K562 (cell line): ENCODE results near the gene GPR55. TPM values are rescaled to one million over a fixed set of nuclear protein-coding genes. Genes with fewer than 3 reads are reported as not detected.

ENCODE experiments used
- ATAC-seq: fragments of 200-7000 bp; cut with Tn5 transposase; 3 replicates; pipeline ENCODE4 v1.9.1; 2020; ENCODE audit warnings: moderate library complexity
- BruUV-seq: library from RNA; stranded (reverse); fragments of 400-500 nt; replicated peaks from 2 replicates; lab custom pipeline; 2021; lab: Mats Ljungman, UMichigan
- CTCF ChIA-PET: fragments of 300-600 bp; formaldehyde crosslinking; extraction: SDS; loops from one replicate; lab custom pipeline; 2021; ENCODE audit warnings: low intra/inter-chr PET ratio; lab: Yijun Ruan, JAX
- POLR2A ChIA-PET: fragments of 300-600, 350-650 bp; sonication (Branson Sonifier 250); formaldehyde crosslinking; extraction: SDS; loops from one replicate; lab custom pipeline; 2021; ENCODE audit warnings: antibody characterized with exemption, inconsistent platforms; lab: Yijun Ruan, JAX
- DNase-seq, 4 experiments: peaks; one replicate each; pipeline versions ENCODE4 v3.0.0 to v3.0.0-alpha.2; 2011 to 2018; ENCODE audit warnings: low spot score in 3 of 4, mixed read lengths in 3 of 4; ENCODE audit errors: extremely low read depth in 1 of 4
- FAIRE-seq: peaks from 2 replicates; lab custom pipeline; 2011; peaks lifted over from hg19 to GRCh38; lab: Jason Lieb, UNC
- H2AFZ ChIP-seq: 2 replicates; pipeline ENCODE4 v1.6.0; 2011; ENCODE audit warnings: low read depth, low read length, control low read depth, inconsistent platforms
- H3K27ac ChIP-seq: fragments of 200-600 bp; 3 replicates; pipeline ENCODE4 v1.8.0; 2011; ENCODE audit warnings: low read depth, mild to moderate bottlenecking, control low read depth, inconsistent platforms, low read length, moderate library complexity, mixed read lengths; ENCODE audit errors: extremely low read depth
- H3K27me3 ChIP-seq, 2 experiments: fragments of 300-600 bp in 1 of 2; 2 replicates in 1 of 2; 3 replicates in 1 of 2; pipeline versions ENCODE4 v1.6.0 to v1.8.0; 2011; ENCODE audit warnings: inconsistent platforms in 2 of 2, low read length in 2 of 2, mild to moderate bottlenecking in 1 of 2, mixed read lengths in 1 of 2, moderate library complexity in 1 of 2; ENCODE audit not compliant: control insufficient read depth in 2 of 2, insufficient read depth in 2 of 2
- H3K36me3 ChIP-seq: fragments of 300-600 bp; 3 replicates; pipeline ENCODE4 v1.8.0; 2011; ENCODE audit warnings: mild to moderate bottlenecking, low read length, inconsistent platforms; ENCODE audit not compliant: control insufficient read depth, insufficient read depth
- H3K4me1 ChIP-seq, 2 experiments: fragments of 200-600 bp in 1 of 2; replicated peaks in 1 of 2; 2 replicates in 1 of 2; 3 replicates in 1 of 2; pipeline versions ENCODE4 v1.5.1 to v1.8.0; 2011; ENCODE audit warnings: inconsistent platforms in 2 of 2, low read length in 2 of 2, mild to moderate bottlenecking in 1 of 2, mixed read lengths in 1 of 2, moderate library complexity in 1 of 2; ENCODE audit not compliant: control insufficient read depth in 2 of 2, insufficient read depth in 2 of 2
- H3K4me2 ChIP-seq: 2 replicates; pipeline ENCODE4 v1.6.1; 2011; ENCODE audit warnings: low read length, control low read depth, inconsistent platforms, mixed read lengths; ENCODE audit not compliant: insufficient read depth
- H3K4me3 ChIP-seq: fragments of 200-600 bp; sonication (generic), shearing (Covaris generic); 2 replicates; pipeline ENCODE4 v1.5.1; 2016; ENCODE audit warnings: control low read depth, inconsistent platforms
- H3K79me2 ChIP-seq: fragments of 200-600 bp; 3 replicates; pipeline ENCODE4 v1.8.0; 2011; ENCODE audit warnings: low read length, inconsistent platforms; ENCODE audit not compliant: control insufficient read depth, insufficient read depth
- H3K9ac ChIP-seq, 2 experiments: 2 replicates each; pipeline versions ENCODE4 v1.6.0 to v1.6.1; 2011; ENCODE audit warnings: low read depth in 2 of 2, low read length in 2 of 2, control low read depth in 1 of 2, inconsistent platforms in 1 of 2, mild to moderate bottlenecking in 1 of 2, mixed read lengths in 1 of 2; ENCODE audit not compliant: insufficient read depth in 1 of 2
- H3K9me1 ChIP-seq: one replicate; pipeline ENCODE4 v1.6.0; 2011; ENCODE audit warnings: inconsistent platforms, mild to moderate bottlenecking, low read length, moderate library complexity; ENCODE audit not compliant: control insufficient read depth, insufficient read depth
- H3K9me3 ChIP-seq: replicated peaks from 2 replicates; pipeline ENCODE4 v1.5.1; 2011; ENCODE audit warnings: low read depth, low read length, inconsistent platforms; ENCODE audit not compliant: control insufficient read depth, insufficient read depth
- H4K20me1 ChIP-seq: replicated peaks from 2 replicates; pipeline ENCODE4 v1.6.1; 2011; ENCODE audit warnings: low read length, inconsistent platforms, mixed read lengths; ENCODE audit not compliant: control insufficient read depth, insufficient read depth
- CBFB ChIP-seq: sonication (generic); formaldehyde crosslinking; IDR thresholded peaks from 2 replicates; pipeline ENCODE4 v1.4.0; 2020; ENCODE audit warnings: mild to moderate bottlenecking, missing genetic modification reagents
- GATAD2B ChIP-seq: fragments of 450-650 bp; IDR thresholded peaks from 2 replicates; pipeline ENCODE4 v1.6.1; 2017; ENCODE audit warnings: mild to moderate bottlenecking, borderline replicate concordance
- HCFC1 ChIP-seq: IDR thresholded peaks from 2 replicates; pipeline ENCODE4 v1.6.1; 2012; ENCODE audit warnings: low read depth, low read length, improper control_type of control experiment
- HLTF ChIP-seq: fragments of 450-650 bp; IDR thresholded peaks from 2 replicates; pipeline ENCODE4 v1.6.1; 2016
- KLF10 ChIP-seq: fragments of 250-450 bp; sonication (Bioruptor Pico); IDR thresholded peaks from 2 replicates; pipeline ENCODE4 v1.6.1; 2021; ENCODE audit warnings: matching md5 sums
- MEF2A ChIP-seq: IDR thresholded peaks from 2 replicates; pipeline ENCODE4 v1.6.1; 2011; ENCODE audit warnings: low read depth, mild to moderate bottlenecking, low read length, moderate library complexity; ENCODE audit not compliant: control insufficient read depth
- NFE2L1 ChIP-seq: fragments of 450-650 bp; IDR thresholded peaks from 2 replicates; pipeline ENCODE4 v1.6.1; 2016; ENCODE audit warnings: missing genetic modification characterization, low read depth, mild to moderate bottlenecking, missing compliant biosample characterization, moderate library complexity, borderline replicate concordance
- RBM17 ChIP-seq: fragments of 200-400 bp; formaldehyde crosslinking; IDR thresholded peaks from 2 replicates; pipeline ENCODE4 v1.6.1; 2017; ENCODE audit warnings: low read depth, mild to moderate bottlenecking, low read length, borderline replicate concordance
- SMAD3 ChIP-seq: fragments of 450-650 bp; formaldehyde crosslinking; conservative IDR thresholded peaks from 2 replicates; pipeline ENCODE4 v1.4.0; 2020; ENCODE audit warnings: mild to moderate bottlenecking
- SPI1 ChIP-seq: IDR thresholded peaks from 2 replicates; pipeline ENCODE4 v1.6.1; 2011; ENCODE audit warnings: low read depth, low read length, control low read depth, borderline replicate concordance
- ZC3H11A ChIP-seq: IDR thresholded peaks from 2 replicates; pipeline ENCODE4 v1.6.1; 2012; ENCODE audit warnings: low read depth, low read length, improper control_type of control experiment
- ZNF239 ChIP-seq: fragments of 250-450 bp; sonication (Bioruptor Pico); IDR thresholded peaks from 2 replicates; pipeline ENCODE4 v1.4.0; 2020; ENCODE audit warnings: mild to moderate bottlenecking
- WGBS: fragments of 100-300 bp; shearing (Covaris generic); methylation state at CpG from one replicate; pipeline ENCODE4 v1.1.6; 2016; ENCODE audit warnings: low coverage, mixed read lengths; ENCODE audit not compliant: insufficient coverage; ENCODE audit errors: missing lambda C conversion rate; 5-methylcytosine and 5-hydroxymethylcytosine counted together
- in situ Hi-C: fragments of 300-500 bp; cut with MboI; formaldehyde crosslinking; loops from 4 replicates; pipeline ENCODE4 v1.15.0; 2018; ENCODE audit warnings: inconsistent platforms, mixed read lengths
- intact Hi-C: fragments of 100-400 bp; cut with micrococcal nuclease; formaldehyde crosslinking; loops from 2 replicates; pipeline ENCODE4 v1.14.2; 2022
- polyA plus RNA-seq, 8 experiments: library from polyadenylated mRNA; depleted of rRNA in 4 of 8; stranded (reverse) in 5 of 8; unstranded in 3 of 8; fragments of >200 nt; fragmentation: Nextera tagmentation in 2 of 8; fragmentation: Illumina TruSeq in 1 of 8; extraction: Ambion mirVana in 2 of 8; extraction: Trizol in 1 of 8; gene quantifications; 2 replicates each; pipeline versions ENCODE4 v1.2.1 to v1.2.3, GENCODE V29; 2011 to 2014; ENCODE audit warnings: inconsistent platforms in 1 of 8, missing spikeins in 1 of 8
- total RNA-seq, 7 experiments: library from RNA; depleted of rRNA in 6 of 7; stranded (reverse); fragments of >200 nt in 6 of 7; fragmentation: Illumina TruSeq in 2 of 7; extraction: Trizol in 2 of 7; gene quantifications; 2 replicates each; pipeline versions ENCODE4 v1.2.1 to v1.2.3, GENCODE V29; 2011 to 2021; ENCODE audit warnings: low replicate concordance in 1 of 7
- TF ChIP-seq, protein P1 (sequence below): fragments of 450-650 bp; formaldehyde crosslinking; IDR thresholded peaks from 2 replicates; pipeline ENCODE4 v1.4.0; 2022; ENCODE audit warnings: missing genetic modification characterization
- TF ChIP-seq, protein P2 (sequence below): IDR thresholded peaks from 3 replicates; pipeline ENCODE4 v1.6.1; 2011; ENCODE audit warnings: borderline replicate concordance, mild to moderate bottlenecking; ENCODE audit not compliant: insufficient read length, insufficient read depth
- TF ChIP-seq, protein P3 (sequence below), 3 experiments: fragments of 200-800 bp in 1 of 3; fragments of 250-450 bp in 1 of 3; fragments of 450-650 bp in 1 of 3; sonication (Bioruptor Pico) in 1 of 3; sonication (Bioruptor generic) in 1 of 3; formaldehyde crosslinking in 1 of 3; IDR thresholded peaks; 2 replicates each; pipeline versions ENCODE4 v1.6.1 to v1.8.0; 2016 to 2022; ENCODE audit warnings: mild to moderate bottlenecking in 2 of 3, missing genetic modification characterization in 2 of 3, missing compliant biosample characterization in 1 of 3, moderate library complexity in 1 of 3
- TF ChIP-seq, protein P4 (sequence below): fragments of 250-450 bp; sonication (Bioruptor Pico); IDR thresholded peaks from 2 replicates; pipeline ENCODE4 v1.8.0; 2021; ENCODE audit warnings: moderate library complexity, mild to moderate bottlenecking, inconsistent platforms

GPR55 gene
- total and polyA plus RNA-seq, 9 of the 15 experiments (the other 6 are each of a cell fraction or from before 2014, with no cell fraction given) = 0.11 to 0.49 (median 0.27) TPM

DNA sequence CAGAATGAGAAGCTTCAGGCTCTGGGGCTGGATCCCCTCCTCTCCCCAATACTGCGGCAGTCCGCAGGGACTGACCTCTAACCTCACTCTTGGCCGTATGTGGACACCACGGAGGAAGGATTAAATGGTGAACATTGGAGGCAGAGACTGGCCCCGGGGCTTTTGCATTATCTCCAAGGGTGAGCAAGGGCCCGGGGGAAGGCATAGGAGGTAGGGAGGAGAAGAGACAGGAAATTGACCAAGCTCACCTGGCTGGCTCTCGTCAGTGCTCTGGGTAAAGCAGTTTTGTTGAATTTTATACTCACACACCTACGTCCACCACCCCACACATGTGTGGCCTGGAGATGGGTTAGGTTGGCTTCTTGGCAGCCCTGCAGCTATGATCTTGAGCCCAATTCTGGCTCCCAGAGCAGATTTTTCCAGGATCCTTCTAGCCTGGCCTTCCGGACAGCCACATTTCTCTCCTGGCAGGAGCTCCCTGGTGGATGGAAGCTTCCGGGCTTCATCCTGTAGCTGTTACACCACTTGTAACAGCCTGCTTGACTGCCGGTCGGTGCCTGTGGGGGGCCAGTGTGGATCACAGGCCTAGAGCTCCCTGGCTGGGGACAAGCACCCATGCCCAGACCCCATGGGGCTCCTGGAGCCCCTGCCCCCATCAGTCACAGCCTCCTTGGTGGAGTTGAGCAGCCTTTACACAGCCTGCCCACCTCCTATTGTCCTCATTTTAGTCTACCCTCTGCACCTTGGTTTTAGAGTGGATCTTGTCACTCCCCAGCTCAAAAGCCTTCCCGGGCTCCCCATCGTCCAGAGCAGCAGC is 52.7 kb downstream of the GPR55 start:
- Histone ChIP-seq H3K9ac (no peak overlapping the region; a peak in 1 of 4 replicates), H3K4me3 (no peak overlapping the region), H3K79me2 (no peaks in the 10 kb centered on the region), H3K27ac (no peak overlapping the region), H3K36me3 (no peaks in the 10 kb centered on the region), H3K4me2 (no peak overlapping the region), H3K4me1 (peaks cover 0 to 29% of the 10 kb centered on the region in 2 experiments; a peak in 3 of 5 replicates), H3K9me1 (no peaks in the 10 kb centered on the region), H3K27me3 (no peaks in the 10 kb centered on the region), H3K9me3 (no peaks in the 10 kb centered on the region), H4K20me1 (peaks cover 9% of the 10 kb centered on the region), H2AFZ (no peak overlapping the region)
- ATAC-seq (no peak), DNase-seq (no peak), FAIRE-seq (no peak)
- BruUV-seq = no TSS peak
- intact Hi-C loops (no loop called here), in situ Hi-C loops (no loop called here)
- 70% methylated on average over 12 of the region's 14 CpGs for whole genome bisulfite sequencing
- ChIA-PET CTCF (no interaction called here), POLR2A (interaction anchor here (1.5 kb wide), 1 partner anchor 8 kb away, joined by 5 read pairs; the partner anchor contains the start of gene ITM2C)
- TF ChIP-seq ZNF239 (CRISPR knock-in tag) (no peak), MEF2A (no peak), KLF10 (CRISPR knock-in tag) (no peak), ZC3H11A (no peak), GATAD2B (no peak), HCFC1 (no peak), RBM17 (no peak), SMAD3 (CRISPR knock-in tag) (no peak), HLTF (no peak), CBFB (CRISPR knock-in tag) (no peak), SPI1 (no peak), NFE2L1 (tag) (no peak)
- TF ChIP-seq, protein P1, sequence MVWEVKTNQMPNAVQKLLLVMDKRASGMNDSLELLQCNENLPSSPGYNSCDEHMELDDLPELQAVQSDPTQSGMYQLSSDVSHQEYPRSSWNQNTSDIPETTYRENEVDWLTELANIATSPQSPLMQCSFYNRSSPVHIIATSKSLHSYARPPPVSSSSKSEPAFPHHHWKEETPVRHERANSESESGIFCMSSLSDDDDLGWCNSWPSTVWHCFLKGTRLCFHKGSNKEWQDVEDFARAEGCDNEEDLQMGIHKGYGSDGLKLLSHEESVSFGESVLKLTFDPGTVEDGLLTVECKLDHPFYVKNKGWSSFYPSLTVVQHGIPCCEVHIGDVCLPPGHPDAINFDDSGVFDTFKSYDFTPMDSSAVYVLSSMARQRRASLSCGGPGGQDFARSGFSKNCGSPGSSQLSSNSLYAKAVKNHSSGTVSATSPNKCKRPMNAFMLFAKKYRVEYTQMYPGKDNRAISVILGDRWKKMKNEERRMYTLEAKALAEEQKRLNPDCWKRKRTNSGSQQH = no peak
- TF ChIP-seq, protein P2, sequence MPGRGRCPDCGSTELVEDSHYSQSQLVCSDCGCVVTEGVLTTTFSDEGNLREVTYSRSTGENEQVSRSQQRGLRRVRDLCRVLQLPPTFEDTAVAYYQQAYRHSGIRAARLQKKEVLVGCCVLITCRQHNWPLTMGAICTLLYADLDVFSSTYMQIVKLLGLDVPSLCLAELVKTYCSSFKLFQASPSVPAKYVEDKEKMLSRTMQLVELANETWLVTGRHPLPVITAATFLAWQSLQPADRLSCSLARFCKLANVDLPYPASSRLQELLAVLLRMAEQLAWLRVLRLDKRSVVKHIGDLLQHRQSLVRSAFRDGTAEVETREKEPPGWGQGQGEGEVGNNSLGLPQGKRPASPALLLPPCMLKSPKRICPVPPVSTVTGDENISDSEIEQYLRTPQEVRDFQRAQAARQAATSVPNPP = no peak
- TF ChIP-seq, protein P3, sequence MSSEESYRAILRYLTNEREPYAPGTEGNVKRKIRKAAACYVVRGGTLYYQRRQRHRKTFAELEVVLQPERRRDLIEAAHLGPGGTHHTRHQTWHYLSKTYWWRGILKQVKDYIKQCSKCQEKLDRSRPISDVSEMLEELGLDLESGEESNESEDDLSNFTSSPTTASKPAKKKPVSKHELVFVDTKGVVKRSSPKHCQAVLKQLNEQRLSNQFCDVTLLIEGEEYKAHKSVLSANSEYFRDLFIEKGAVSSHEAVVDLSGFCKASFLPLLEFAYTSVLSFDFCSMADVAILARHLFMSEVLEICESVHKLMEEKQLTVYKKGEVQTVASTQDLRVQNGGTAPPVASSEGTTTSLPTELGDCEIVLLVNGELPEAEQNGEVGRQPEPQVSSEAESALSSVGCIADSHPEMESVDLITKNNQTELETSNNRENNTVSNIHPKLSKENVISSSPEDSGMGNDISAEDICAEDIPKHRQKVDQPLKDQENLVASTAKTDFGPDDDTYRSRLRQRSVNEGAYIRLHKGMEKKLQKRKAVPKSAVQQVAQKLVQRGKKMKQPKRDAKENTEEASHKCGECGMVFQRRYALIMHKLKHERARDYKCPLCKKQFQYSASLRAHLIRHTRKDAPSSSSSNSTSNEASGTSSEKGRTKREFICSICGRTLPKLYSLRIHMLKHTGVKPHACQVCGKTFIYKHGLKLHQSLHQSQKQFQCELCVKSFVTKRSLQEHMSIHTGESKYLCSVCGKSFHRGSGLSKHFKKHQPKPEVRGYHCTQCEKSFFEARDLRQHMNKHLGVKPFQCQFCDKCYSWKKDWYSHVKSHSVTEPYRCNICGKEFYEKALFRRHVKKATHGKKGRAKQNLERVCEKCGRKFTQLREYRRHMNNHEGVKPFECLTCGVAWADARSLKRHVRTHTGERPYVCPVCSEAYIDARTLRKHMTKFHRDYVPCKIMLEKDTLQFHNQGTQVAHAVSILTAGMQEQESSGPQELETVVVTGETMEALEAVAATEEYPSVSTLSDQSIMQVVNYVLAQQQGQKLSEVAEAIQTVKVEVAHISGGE (CRISPR knock-in tag; IDR thresholded peaks at IDR 0.05) = no peak
- TF ChIP-seq, protein P4, sequence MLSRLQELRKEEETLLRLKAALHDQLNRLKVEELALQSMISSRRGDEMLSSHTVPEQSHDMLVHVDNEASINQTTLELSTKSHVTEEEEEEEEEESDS (CRISPR knock-in tag) = no peak
